ENCODE results near the gene FAM241B. TPM values are rescaled to one million over a fixed set of nuclear protein-coding genes. Genes with fewer than 3 reads are reported as not detected.

Gene FAM241B
- total RNA-seq, 1 experiment from 2014 or later: 21.6 TPM

GRCh38 chr10:69682955-69683474, 53.0 kb downstream of the FAM241B start:
- in situ Hi-C loops (cut with HindIII; ENCODE audit: low pct_unique_long_range_greater_than_20kb, low sequenced_read_pairs): no loop called here
- no peak for DNase-seq (ENCODE audit: low read depth)

Other genes starting within 250 kb of the FAM241B start
- gene TACR2, start 213.3 kb upstream of the FAM241B start, total RNA-seq (2014; rRNA removed; shearing (Covaris generic); ENCODE audit: low replicate concordance): not detected in 2 replicates
- 29.9 and 51.0 TPM in 2 replicates for gene TSPAN15, start 178.8 kb upstream of the FAM241B start, total RNA-seq (2014; rRNA removed; shearing (Covaris generic); ENCODE audit: low replicate concordance)
- gene NEUROG3, start 56.8 kb upstream of the FAM241B start, total RNA-seq (2014; rRNA removed; shearing (Covaris generic); ENCODE audit: low replicate concordance): not detected in 2 replicates
- gene COL13A1, start 171.7 kb downstream of the FAM241B start, total RNA-seq (2014; rRNA removed; shearing (Covaris generic); ENCODE audit: low replicate concordance): not detected in 2 replicates